ENCODE measurements around the gene MLLT3.

The MLLT3 gene

GRCh38 chr9:20361656-20362570 is 260.4 kb downstream of the MLLT3 start:
- TF ChIP-seq CTCF (IDR thresholded peaks at IDR 0.05; ENCODE audit: unreplicated experiment in 3 of 3), result no peak
- Mint-ChIP-seq H3K36me3 (ENCODE audit: low read depth) (peaks cover 35% of the 10 kb centered on the region), H3K27me3 (ENCODE audit: low read depth) (no peaks in the 10 kb centered on the region), H3K27ac (no peak overlapping the region), H3K9me3 (no peaks in the 10 kb centered on the region), H3K4me3 (no peak overlapping the region), H3K4me1 (peaks cover 50% of the 10 kb centered on the region)

- TF ChIP-seq CTCF (IDR thresholded peaks at IDR 0.05; ENCODE audit: unreplicated experiment in 3 of 3), result no peak
- Mint-ChIP-seq H3K4me3 (no peak overlapping the region), H3K27ac (no peak overlapping the region)
Observed at GRCh38 chr9:20361229-20361628, 261.1 kb downstream of the MLLT3 start.

GRCh38 chr9:20358207-20358606 is 264.1 kb downstream of the MLLT3 start:
- H3K4me3 Mint-ChIP-seq, result no peak overlapping the region
- H3K9me3 Mint-ChIP-seq, result no peaks in the 10 kb centered on the region
- H3K4me1 Mint-ChIP-seq, result peaks cover 77% of the 10 kb centered on the region
- TF ChIP-seq CTCF (IDR thresholded peaks at IDR 0.05; ENCODE audit: unreplicated experiment in 3 of 3), result no peak
- peak overlapping the region; percentile 90 to 94 (median 91) for H3K27ac Mint-ChIP-seq
- peaks cover 31% of the 10 kb centered on the region for H3K36me3 Mint-ChIP-seq (ENCODE audit: low read depth)
- H3K27me3 Mint-ChIP-seq (ENCODE audit: low read depth), result no peaks in the 10 kb centered on the region

More at GRCh38 chr9:20361229-20361628, 261.1 kb downstream of the MLLT3 start:
- Mint-ChIP-seq H3K27me3 (ENCODE audit: low read depth) (no peaks in the 10 kb centered on the region), H3K36me3 (ENCODE audit: low read depth) (peaks cover 34% of the 10 kb centered on the region), H3K4me1 (peaks cover 56% of the 10 kb centered on the region), H3K9me3 (no peaks in the 10 kb centered on the region)

- peaks cover 25% of the 10 kb centered on the region for H3K36me3 Mint-ChIP-seq (ENCODE audit: low read depth)
- H3K4me3 Mint-ChIP-seq, result peak overlapping the region; percentile 57 to 65 (median 63)
- peaks cover 83% of the 10 kb centered on the region for H3K4me1 Mint-ChIP-seq
- no peaks in the 10 kb centered on the region for H3K9me3 Mint-ChIP-seq
- H3K27me3 Mint-ChIP-seq (ENCODE audit: low read depth), result no peaks in the 10 kb centered on the region
- peak overlapping the region; percentile 90 to 94 (median 91) for H3K27ac Mint-ChIP-seq
- no peak for TF ChIP-seq CTCF (IDR thresholded peaks at IDR 0.05; ENCODE audit: unreplicated experiment in 3 of 3)
Observed at GRCh38 chr9:20357037-20357432, 265.3 kb downstream of the MLLT3 start.

- Mint-ChIP-seq H3K4me1 (peaks cover 83% of the 10 kb centered on the region), H3K27me3 (ENCODE audit: low read depth) (no peaks in the 10 kb centered on the region), H3K9me3 (no peaks in the 10 kb centered on the region), H3K36me3 (ENCODE audit: low read depth) (peaks cover 24% of the 10 kb centered on the region), H3K4me3 (peak overlapping the region; percentile 57 to 65 (median 63)), H3K27ac (peak overlapping the region; percentile 90 to 94 (median 91))
- peak; percentile 47 to 68 (median 60) for TF ChIP-seq CTCF (IDR thresholded peaks at IDR 0.05; ENCODE audit: unreplicated experiment in 3 of 3)
Observed at GRCh38 chr9:20356403-20357036, 265.8 kb downstream of the MLLT3 start.

Data from nephron (organoid).